ENCODE data around the gene ZDHHC14.

GRCh38 chr6:157525918-157526425, 145.0 kb downstream of the ZDHHC14 start:
- TF ChIP-seq CTCF (IDR thresholded peaks at IDR 0.05; ENCODE audit: low read depth, low read length, poor library complexity, severe bottlenecking) (no peak), EZH2phosphoT487 (IDR thresholded peaks at IDR 0.05; ENCODE audit: borderline replicate concordance, low read length) (no peak)
